Transverse colon (tissue), 1 donor: Measurements from ENCODE around the gene SLC12A3.

Source experiments
- EP300 ChIP-seq: sonication (generic); formaldehyde crosslinking; IDR thresholded peaks from one replicate; pipeline ENCODE4 v1.6.1; 2017; ENCODE audit warnings: antibody characterized with exemption, low read depth
- POLR2A ChIP-seq: fragments of 450-650 bp; IDR thresholded peaks from one replicate; pipeline ENCODE4 v1.6.1; 2016; ENCODE audit warnings: antibody characterized with exemption, mild to moderate bottlenecking, moderate library complexity

GRCh38 chr16:56930486-56931270, 65.7 kb downstream of the SLC12A3 start:
- no peak for TF ChIP-seq POLR2A
- no peak for TF ChIP-seq EP300
